Hepatocyte (in vitro differentiated cells): ENCODE results near the gene CTSW. TPM values are rescaled to one million over a fixed set of nuclear protein-coding genes. Genes with fewer than 3 reads are reported as not detected.

Source experiments
- DNase-seq: peaks from one replicate; pipeline ENCODE4 v3.0.0-alpha.2; 2016; ENCODE audit warnings: low spot score
- H2AFZ ChIP-seq: fragments of 200-600 bp; sonication (generic); 2 replicates; pipeline ENCODE4 v1.6.0; 2016; ENCODE audit warnings: antibody characterized with exemption, mild to moderate bottlenecking
- H3K27ac ChIP-seq: fragments of 200-600 bp; sonication (generic); 2 replicates; pipeline ENCODE4 v1.5.1; 2016; ENCODE audit warnings: mild to moderate bottlenecking
- H3K27me3 ChIP-seq: fragments of 200-600 bp; sonication (generic); 2 replicates; pipeline ENCODE4 v1.6.1; 2016
- H3K36me3 ChIP-seq: fragments of 200-600 bp; sonication (generic); replicated peaks from 2 replicates; pipeline ENCODE4 v1.5.1; 2016; ENCODE audit warnings: low read depth; ENCODE audit not compliant: insufficient read depth
- H3K4me1 ChIP-seq: fragments of 200-600 bp; sonication (generic); 2 replicates; pipeline ENCODE4 v1.5.1; 2016; ENCODE audit warnings: mild to moderate bottlenecking, moderate library complexity; ENCODE audit not compliant: insufficient read depth
- H3K4me2 ChIP-seq: fragments of 200-600 bp; sonication (generic); 2 replicates; pipeline ENCODE4 v1.6.0; 2016
- H3K4me3 ChIP-seq: fragments of 200-600 bp; sonication (generic); 2 replicates; pipeline ENCODE4 v1.5.1; 2016; ENCODE audit warnings: mild to moderate bottlenecking
- H3K79me2 ChIP-seq: fragments of 200-600 bp; sonication (generic); 2 replicates; pipeline ENCODE4 v1.6.0; 2017; ENCODE audit warnings: mild to moderate bottlenecking
- H3K9me2 ChIP-seq: fragments of 200-600 bp; sonication (generic); replicated peaks from 2 replicates; pipeline ENCODE4 v1.6.0; 2017; ENCODE audit warnings: mild to moderate bottlenecking; ENCODE audit not compliant: insufficient read depth
- H3K9me3 ChIP-seq: fragments of 200-600 bp; sonication (generic); 2 replicates; pipeline ENCODE4 v1.5.1; 2016; ENCODE audit warnings: low read depth, mild to moderate bottlenecking
- H4K20me1 ChIP-seq: fragments of 200-600 bp; sonication (generic); 2 replicates; pipeline ENCODE4 v1.6.0; 2016; ENCODE audit warnings: mild to moderate bottlenecking; ENCODE audit not compliant: insufficient read depth, poor library complexity, severe bottlenecking
- EZH2 ChIP-seq: fragments of 200-600 bp; sonication (generic); IDR thresholded peaks from 2 replicates; pipeline ENCODE4 v1.6.1; 2016; ENCODE audit warnings: antibody characterized with exemption, mild to moderate bottlenecking, borderline replicate concordance
- EZH2phosphoT487 ChIP-seq: fragments of 200-600 bp; sonication (generic); IDR thresholded peaks from one replicate; pipeline ENCODE4 v1.6.1; 2018; ENCODE audit warnings: antibody characterized with exemption, mild to moderate bottlenecking, low read depth, moderate library complexity; ENCODE audit not compliant: unreplicated experiment, severe bottlenecking
- WGBS: methylation state at CpG from one replicate; pipeline ENCODE4 v1.1.6; 2016; ENCODE audit warnings: low lambda C conversion rate; ENCODE audit errors: missing lambda C conversion rate; 5-methylcytosine and 5-hydroxymethylcytosine counted together
- polyA plus RNA-seq: library from polyadenylated mRNA; unstranded; fragments of >200 nt; fragmentation: Nextera tagmentation; extraction: Ambion mirVana; gene quantifications from 2 replicates; pipeline ENCODE4 v1.2.1, GENCODE V29; 2016
- total RNA-seq: library from RNA; depleted of rRNA; stranded (reverse); fragments of >200 nt; gene quantifications from 2 replicates; pipeline ENCODE4 v1.2.3, GENCODE V29; 2014
- TF ChIP-seq, protein P1 (sequence below): fragments of 200-600 bp; sonication (generic); IDR thresholded peaks from 2 replicates; pipeline ENCODE4 v1.5.1; 2016; ENCODE audit warnings: antibody characterized with exemption, mild to moderate bottlenecking; ENCODE audit not compliant: poor library complexity

The CTSW gene
- total and polyA plus RNA-seq, 2 experiments from 2014 or later, result 0.15 TPM; not detected in 1

DNA sequence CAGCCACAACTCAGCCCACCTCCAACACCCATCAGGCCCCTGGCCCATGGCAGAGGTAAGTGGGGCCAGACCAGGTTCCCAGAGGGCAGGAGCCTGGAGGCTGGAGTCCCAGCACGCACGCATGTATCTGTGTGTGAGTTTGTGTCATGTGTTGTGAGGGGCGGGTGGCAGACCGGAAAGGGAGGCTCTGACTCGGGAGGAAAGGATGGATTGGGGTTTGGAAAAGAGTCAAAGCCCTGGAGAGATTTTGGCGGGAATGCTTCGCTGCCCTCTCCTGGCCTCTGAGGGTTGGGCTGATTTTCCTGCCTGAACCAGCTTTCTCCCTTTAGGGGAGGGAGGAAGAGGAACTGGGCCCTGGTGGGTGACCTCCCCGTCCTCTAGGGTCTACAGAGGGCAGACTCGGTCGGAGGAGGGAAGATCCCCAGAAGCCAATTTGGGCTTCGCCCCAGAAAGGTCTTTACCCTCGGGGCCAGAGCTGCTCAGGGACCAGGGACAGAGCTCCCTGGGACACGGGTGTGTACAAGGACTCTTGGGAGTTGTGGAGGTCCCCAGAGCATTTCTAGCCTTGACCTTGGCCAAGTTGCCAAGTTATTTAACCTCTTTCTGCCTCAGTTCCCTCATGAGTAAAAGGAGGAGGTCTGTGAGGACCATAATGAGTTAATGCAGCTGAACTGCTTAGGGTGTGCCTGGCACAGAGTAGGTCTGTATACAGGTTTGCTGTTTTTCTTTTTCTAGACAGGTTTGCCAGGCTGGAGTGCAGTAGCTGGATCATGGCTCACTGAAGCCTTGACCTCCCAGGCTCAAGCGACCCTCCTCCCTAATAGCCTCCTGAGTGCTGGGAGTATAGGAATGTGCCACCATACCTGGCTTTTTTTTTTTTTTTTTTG, 32.3 kb downstream of the CTSW start:
- Histone ChIP-seq H4K20me1 (no peaks in the 10 kb centered on the region), H2AFZ (no peak overlapping the region), H3K36me3 (no peaks in the 10 kb centered on the region), H3K9me2 (no peaks in the 10 kb centered on the region), H3K27me3 (no peaks in the 10 kb centered on the region), H3K4me1 (peaks cover 24% of the 10 kb centered on the region), H3K4me2 (no peak overlapping the region), H3K27ac (no peak overlapping the region), H3K4me3 (no peak overlapping the region), H3K9me3 (no peaks in the 10 kb centered on the region), H3K79me2 (peaks cover 3% of the 10 kb centered on the region)
- peak; percentile 68 for DNase-seq
- no peak for TF ChIP-seq EZH2phosphoT487
- TF ChIP-seq, protein P1, sequence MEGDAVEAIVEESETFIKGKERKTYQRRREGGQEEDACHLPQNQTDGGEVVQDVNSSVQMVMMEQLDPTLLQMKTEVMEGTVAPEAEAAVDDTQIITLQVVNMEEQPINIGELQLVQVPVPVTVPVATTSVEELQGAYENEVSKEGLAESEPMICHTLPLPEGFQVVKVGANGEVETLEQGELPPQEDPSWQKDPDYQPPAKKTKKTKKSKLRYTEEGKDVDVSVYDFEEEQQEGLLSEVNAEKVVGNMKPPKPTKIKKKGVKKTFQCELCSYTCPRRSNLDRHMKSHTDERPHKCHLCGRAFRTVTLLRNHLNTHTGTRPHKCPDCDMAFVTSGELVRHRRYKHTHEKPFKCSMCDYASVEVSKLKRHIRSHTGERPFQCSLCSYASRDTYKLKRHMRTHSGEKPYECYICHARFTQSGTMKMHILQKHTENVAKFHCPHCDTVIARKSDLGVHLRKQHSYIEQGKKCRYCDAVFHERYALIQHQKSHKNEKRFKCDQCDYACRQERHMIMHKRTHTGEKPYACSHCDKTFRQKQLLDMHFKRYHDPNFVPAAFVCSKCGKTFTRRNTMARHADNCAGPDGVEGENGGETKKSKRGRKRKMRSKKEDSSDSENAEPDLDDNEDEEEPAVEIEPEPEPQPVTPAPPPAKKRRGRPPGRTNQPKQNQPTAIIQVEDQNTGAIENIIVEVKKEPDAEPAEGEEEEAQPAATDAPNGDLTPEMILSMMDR, result peak; percentile 28
- no peak for TF ChIP-seq EZH2
- WGBS, result 32% methylated on average over 14 of the region's 14 CpGs

GRCh38 chr11:65912845-65913244, 33.2 kb downstream of the CTSW start:
- Histone ChIP-seq H3K4me3 (no peak overlapping the region), H3K4me2 (no peak overlapping the region), H3K4me1 (peaks cover 28% of the 10 kb centered on the region), H3K36me3 (no peaks in the 10 kb centered on the region), H3K79me2 (peaks cover 12% of the 10 kb centered on the region), H3K9me2 (no peaks in the 10 kb centered on the region), H3K27me3 (no peaks in the 10 kb centered on the region), H3K9me3 (no peaks in the 10 kb centered on the region), H2AFZ (no peak overlapping the region), H4K20me1 (no peaks in the 10 kb centered on the region), H3K27ac (no peak overlapping the region)
- DNase-seq, result no peak
- no peak for TF ChIP-seq EZH2
- no peak for TF ChIP-seq EZH2phosphoT487
- TF ChIP-seq, protein P1, result no peak
- WGBS, result 73% methylated on average over 4 of the region's 4 CpGs

DNA sequence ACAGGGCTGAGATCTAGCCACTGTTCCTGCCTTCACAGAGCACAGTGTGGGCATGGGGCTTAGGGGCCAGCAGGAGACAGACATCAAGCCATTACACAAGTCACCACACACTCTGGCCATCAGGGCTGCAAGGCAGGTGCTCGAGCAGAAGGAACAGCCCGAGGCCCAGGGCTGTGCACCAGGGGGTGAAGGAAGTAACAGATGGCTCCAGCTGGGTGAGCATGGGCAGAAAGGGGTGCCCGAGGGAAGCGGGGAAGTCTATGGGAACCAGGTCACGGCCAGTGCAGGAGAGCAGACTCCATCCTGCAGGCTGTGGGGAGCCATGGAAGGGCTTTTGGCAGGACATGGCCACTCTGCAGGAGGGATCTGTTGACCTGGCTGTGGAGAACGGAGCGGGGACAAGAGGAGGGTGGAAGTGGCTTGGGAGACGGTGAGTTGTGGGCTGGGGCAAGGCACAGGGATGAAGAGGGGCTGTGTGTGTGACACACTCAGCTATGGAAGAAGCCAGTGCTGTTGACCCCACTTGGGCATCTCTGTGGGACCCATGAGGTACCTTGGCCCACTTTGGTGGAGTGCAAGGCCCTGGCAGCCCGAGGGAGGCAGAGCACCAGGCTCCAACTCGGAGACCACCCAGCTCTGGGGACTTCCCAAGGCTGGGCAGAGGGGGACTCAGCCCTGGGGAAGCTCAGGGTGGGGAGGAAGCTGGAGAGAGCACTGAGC, 35.6 kb downstream of the CTSW start:
- no peaks in the 10 kb centered on the region for H3K9me2 ChIP-seq
- no peaks in the 10 kb centered on the region for H3K9me3 ChIP-seq
- no peaks in the 10 kb centered on the region for H4K20me1 ChIP-seq
- H3K79me2 ChIP-seq, result peaks cover 26% of the 10 kb centered on the region
- DNase-seq, result no peak
- H3K4me1 ChIP-seq, result peaks cover 36% of the 10 kb centered on the region
- H2AFZ ChIP-seq, result no peak overlapping the region
- H3K27ac ChIP-seq, result peak overlapping the region; percentile 92
- no peak for TF ChIP-seq EZH2phosphoT487
- TF ChIP-seq EZH2, result no peak
- TF ChIP-seq, protein P1, result no peak
- no peaks in the 10 kb centered on the region for H3K27me3 ChIP-seq
- H3K36me3 ChIP-seq, result no peaks in the 10 kb centered on the region
- WGBS, result 81% methylated on average over 10 of the region's 10 CpGs
- no peak overlapping the region for H3K4me2 ChIP-seq
- H3K4me3 ChIP-seq, result no peak overlapping the region
